ENCODE data around the gene DNAH9.

The DNAH9 gene

GRCh38 chr17:11622492-11622891 is 24.2 kb downstream of the DNAH9 start:
- TF ChIP-seq EZH2phosphoT487 (IDR thresholded peaks at IDR 0.05; ENCODE audit: borderline replicate concordance, low read length), result no peak
- TF ChIP-seq, protein P1, sequence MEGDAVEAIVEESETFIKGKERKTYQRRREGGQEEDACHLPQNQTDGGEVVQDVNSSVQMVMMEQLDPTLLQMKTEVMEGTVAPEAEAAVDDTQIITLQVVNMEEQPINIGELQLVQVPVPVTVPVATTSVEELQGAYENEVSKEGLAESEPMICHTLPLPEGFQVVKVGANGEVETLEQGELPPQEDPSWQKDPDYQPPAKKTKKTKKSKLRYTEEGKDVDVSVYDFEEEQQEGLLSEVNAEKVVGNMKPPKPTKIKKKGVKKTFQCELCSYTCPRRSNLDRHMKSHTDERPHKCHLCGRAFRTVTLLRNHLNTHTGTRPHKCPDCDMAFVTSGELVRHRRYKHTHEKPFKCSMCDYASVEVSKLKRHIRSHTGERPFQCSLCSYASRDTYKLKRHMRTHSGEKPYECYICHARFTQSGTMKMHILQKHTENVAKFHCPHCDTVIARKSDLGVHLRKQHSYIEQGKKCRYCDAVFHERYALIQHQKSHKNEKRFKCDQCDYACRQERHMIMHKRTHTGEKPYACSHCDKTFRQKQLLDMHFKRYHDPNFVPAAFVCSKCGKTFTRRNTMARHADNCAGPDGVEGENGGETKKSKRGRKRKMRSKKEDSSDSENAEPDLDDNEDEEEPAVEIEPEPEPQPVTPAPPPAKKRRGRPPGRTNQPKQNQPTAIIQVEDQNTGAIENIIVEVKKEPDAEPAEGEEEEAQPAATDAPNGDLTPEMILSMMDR (IDR thresholded peaks at IDR 0.05; ENCODE audit: low read depth, low read length, poor library complexity, severe bottlenecking), result no peak
- Histone ChIP-seq H3K4me1 (ENCODE audit: control insufficient read depth, low read length) (no peaks in the 10 kb centered on the region), H3K9me3 (ENCODE audit: control insufficient read depth, insufficient read depth, low read length) (no peaks in the 10 kb centered on the region), H3K27me3 (ENCODE audit: control insufficient read depth, low read length) (no peaks in the 10 kb centered on the region), H3K79me2 (ENCODE audit: control insufficient read depth, low read length) (no peaks in the 10 kb centered on the region), H3K9me2 (replicated peaks; ENCODE audit: control insufficient read depth, low read length) (no peaks in the 10 kb centered on the region), H3F3A (ENCODE audit: control insufficient read depth, insufficient read depth) (no peaks in the 10 kb centered on the region), H3K4me3 (ENCODE audit: low read length) (no peak overlapping the region), H3K27ac (ENCODE audit: low read depth, low read length) (no peak overlapping the region), H3K36me3 (ENCODE audit: control insufficient read depth, low read length) (no peaks in the 10 kb centered on the region), H4K20me1 (ENCODE audit: control insufficient read depth, insufficient read depth, low read depth, low read length) (no peaks in the 10 kb centered on the region), H3K4me2 (ENCODE audit: low read length) (no peak overlapping the region)

GRCh38 chr17:11624976-11625375 is 26.7 kb downstream of the DNAH9 start:
- no peaks in the 10 kb centered on the region for H3K79me2 ChIP-seq (ENCODE audit: control insufficient read depth, low read length)
- H3K4me1 ChIP-seq (ENCODE audit: control insufficient read depth, low read length), result no peaks in the 10 kb centered on the region
- no peak overlapping the region for H3K4me3 ChIP-seq (ENCODE audit: low read length)
- H3K4me2 ChIP-seq (ENCODE audit: low read length), result no peak overlapping the region
- H3K27me3 ChIP-seq (ENCODE audit: control insufficient read depth, low read length), result no peaks in the 10 kb centered on the region
- no peak for TF ChIP-seq EZH2phosphoT487 (IDR thresholded peaks at IDR 0.05; ENCODE audit: borderline replicate concordance, low read length)
- TF ChIP-seq, protein P1 (IDR thresholded peaks at IDR 0.05; ENCODE audit: low read depth, low read length, poor library complexity, severe bottlenecking), result no peak
- no peaks in the 10 kb centered on the region for H3K9me3 ChIP-seq (ENCODE audit: control insufficient read depth, insufficient read depth, low read length)
- no peaks in the 10 kb centered on the region for H4K20me1 ChIP-seq (ENCODE audit: control insufficient read depth, insufficient read depth, low read depth, low read length)
- no peaks in the 10 kb centered on the region for H3K9me2 ChIP-seq (replicated peaks; ENCODE audit: control insufficient read depth, low read length)
- H3F3A ChIP-seq (ENCODE audit: control insufficient read depth, insufficient read depth), result no peaks in the 10 kb centered on the region
- no peaks in the 10 kb centered on the region for H3K36me3 ChIP-seq (ENCODE audit: control insufficient read depth, low read length)
- no peak overlapping the region for H3K27ac ChIP-seq (ENCODE audit: low read depth, low read length)

DNA sequence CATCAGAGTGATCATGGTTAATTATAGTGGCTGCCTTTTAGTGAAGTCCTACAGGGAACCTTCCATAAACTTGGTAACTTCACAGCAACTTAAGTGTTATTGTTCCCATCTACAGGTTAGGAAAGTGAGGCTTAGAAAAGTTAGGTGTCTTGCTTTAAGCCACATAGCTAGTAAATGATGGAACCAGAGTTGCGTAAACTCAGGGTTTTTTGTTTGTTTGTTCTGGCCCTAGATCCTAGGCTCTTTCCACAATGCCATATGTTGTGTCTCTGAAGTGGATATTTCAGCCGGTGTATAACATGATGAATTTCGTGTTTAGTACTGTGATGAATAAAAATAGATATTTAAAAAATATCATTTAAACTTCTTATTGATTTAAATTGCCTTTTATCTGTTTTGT is 27.6 kb downstream of the DNAH9 start:
- no peaks in the 10 kb centered on the region for H3K9me2 ChIP-seq (replicated peaks; ENCODE audit: control insufficient read depth, low read length)
- TF ChIP-seq EZH2phosphoT487 (IDR thresholded peaks at IDR 0.05; ENCODE audit: borderline replicate concordance, low read length), result no peak
- TF ChIP-seq, protein P1 (IDR thresholded peaks at IDR 0.05; ENCODE audit: low read depth, low read length, poor library complexity, severe bottlenecking), result no peak
- H3K9me3 ChIP-seq (ENCODE audit: control insufficient read depth, insufficient read depth, low read length), result no peaks in the 10 kb centered on the region

More for the DNA sequence above, 27.6 kb downstream of the DNAH9 start:
- H3K27me3 ChIP-seq (ENCODE audit: control insufficient read depth, low read length), result no peaks in the 10 kb centered on the region
- no peaks in the 10 kb centered on the region for H3F3A ChIP-seq (ENCODE audit: control insufficient read depth, insufficient read depth)
- no peak overlapping the region for H3K27ac ChIP-seq (ENCODE audit: low read depth, low read length)
- H3K4me1 ChIP-seq (ENCODE audit: control insufficient read depth, low read length), result no peaks in the 10 kb centered on the region
- H3K36me3 ChIP-seq (ENCODE audit: control insufficient read depth, low read length), result no peaks in the 10 kb centered on the region
- H4K20me1 ChIP-seq (ENCODE audit: control insufficient read depth, insufficient read depth, low read depth, low read length), result no peaks in the 10 kb centered on the region
- H3K4me3 ChIP-seq (ENCODE audit: low read length), result no peak overlapping the region
- H3K79me2 ChIP-seq (ENCODE audit: control insufficient read depth, low read length), result no peaks in the 10 kb centered on the region
- no peak overlapping the region for H3K4me2 ChIP-seq (ENCODE audit: low read length)

All from DOHH2 (cell line).